ENCODE measurements around the gene CSAG2.
"Not testable (repeated sequence)": the region's sequence is repeated elsewhere in the genome, so short reads cannot be mapped to it uniquely, and the experiment has no call there.

Gene CSAG2

GRCh38 chrX:152709173-152709572, at the start of gene CSAG2:
Gene CSAG2 (minus strand): TSS chrX:152709273. CDS start chrX:152709112, 161 bp downstream.
- DNase-seq = not testable (repeated sequence)

- not testable (repeated sequence) for DNase-seq
Measured at GRCh38 chrX:152754871-152755270, 45.8 kb upstream of the CSAG2 start.

GRCh38 chrX:152753686-152754650, 44.9 kb upstream of the CSAG2 start, which contains the start of gene MAGEA2:
Gene MAGEA2 (minus strand): TSS chrX:152753842. CDS start chrX:152751363, 2,479 bp downstream.
- DNase-seq = not testable (repeated sequence)

- DNase-seq = no peak
Measured at GRCh38 chrX:152738560-152738959, 29.5 kb upstream of the CSAG2 start.

- DNase-seq = not testable (repeated sequence)
Measured at GRCh38 chrX:152736528-152736927, 27.5 kb upstream of the CSAG2 start.

GRCh38 chrX:152735860-152736511, 26.9 kb upstream of the CSAG2 start:
- no peak for DNase-seq

- DNase-seq = no peak
Measured at GRCh38 chrX:152735101-152735500, 26.0 kb upstream of the CSAG2 start.

- not testable (repeated sequence) for DNase-seq
Measured at GRCh38 chrX:152734143-152734858, 25.2 kb upstream of the CSAG2 start.

GRCh38 chrX:152733261-152733975, 24.3 kb upstream of the CSAG2 start, which contains the start of the genes CSAG1 and MAGEA12:
Gene CSAG1 (minus strand): TSS chrX:152733721. CDS start chrX:152732460, 1,261 bp downstream.
Gene MAGEA12 (plus strand): TSS chrX:152733757. CDS start chrX:152736162, 2,405 bp downstream.
- no peak for DNase-seq

GRCh38 chrX:152725409-152725808, 16.3 kb upstream of the CSAG2 start:
- DNase-seq = no peak

- not testable (repeated sequence) for DNase-seq
Measured at GRCh38 chrX:152713815-152714787, 5.0 kb upstream of the CSAG2 start, which contains the start of gene MAGEA2B. Gene MAGEA2B (plus strand): TSS chrX:152714628. CDS start chrX:152717107, 2,479 bp downstream.

GRCh38 chrX:152713195-152713594, 4.1 kb upstream of the CSAG2 start:
- DNase-seq = not testable (repeated sequence)

GRCh38 chrX:152706500-152706899, 2.6 kb downstream of the CSAG2 start:
- not testable (repeated sequence) for DNase-seq

- DNase-seq = not testable (repeated sequence)
Measured at GRCh38 chrX:152700390-152700789, 8.7 kb downstream of the CSAG2 start.

- not testable (repeated sequence) for DNase-seq
Measured at GRCh38 chrX:152697952-152698931, 10.8 kb downstream of the CSAG2 start, which contains the start of gene MAGEA3. Gene MAGEA3 (plus strand): TSS chrX:152698794. CDS start chrX:152700833, 2,039 bp downstream.

GRCh38 chrX:152681012-152681411, 28.1 kb downstream of the CSAG2 start:
- not testable (repeated sequence) for DNase-seq

- DNase-seq = not testable (repeated sequence)
Measured at GRCh38 chrX:152674652-152675051, 34.4 kb downstream of the CSAG2 start.

- DNase-seq = no peak
Measured at GRCh38 chrX:152674135-152674534, 34.9 kb downstream of the CSAG2 start.

GRCh38 chrX:152663086-152663485, 46.0 kb downstream of the CSAG2 start:
- no peak for DNase-seq

Measured in midbrain (tissue), 1 donor.